Measurements from ENCODE around the gene CLASRP.

GRCh38 chr19:45001087-45001739, 37.6 kb upstream of the CLASRP start, which contains the start of gene RELB:
- TF ChIP-seq POLR2A (IDR thresholded peaks at IDR 0.05) (no peak), CTCF (IDR thresholded peaks at IDR 0.05) (no peak), POLR2AphosphoS5 (IDR thresholded peaks at IDR 0.05) (peak in 1 of 4 donors; percentile 70), EP300 (IDR thresholded peaks at IDR 0.05) (peak in 2 of 4 donors; percentile 33 to 56)

Data from sigmoid colon (tissue), 4 donors.